DOHH2 (cell line): ENCODE data around the gene FRK.

ENCODE experiments used
- H3F3A ChIP-seq: fragments of 200-600 bp; sonication (generic), shearing (Covaris generic); 2 replicates; pipeline ENCODE4 v1.6.0; 2016; ENCODE audit warnings: antibody characterized with exemption, mild to moderate bottlenecking; ENCODE audit not compliant: control insufficient read depth, insufficient read depth
- H3K27ac ChIP-seq: fragments of 200-600 bp; sonication (generic); 2 replicates; pipeline ENCODE4 v1.5.1; 2014; ENCODE audit warnings: low read depth, mild to moderate bottlenecking, low read length, moderate library complexity
- H3K27me3 ChIP-seq: fragments of 200-600 bp; sonication (generic); 2 replicates; pipeline ENCODE4 v1.6.1; 2014; ENCODE audit warnings: mild to moderate bottlenecking, low read length, mixed read lengths; ENCODE audit not compliant: control insufficient read depth
- H3K36me3 ChIP-seq: fragments of 200-600 bp; sonication (generic); 2 replicates; pipeline ENCODE4 v1.6.1; 2014; ENCODE audit warnings: mild to moderate bottlenecking, low read length, moderate library complexity, mixed read lengths; ENCODE audit not compliant: control insufficient read depth
- H3K4me1 ChIP-seq: fragments of 200-600 bp; sonication (generic); 2 replicates; pipeline ENCODE4 v1.6.1; 2014; ENCODE audit warnings: mild to moderate bottlenecking, low read length, mixed read lengths; ENCODE audit not compliant: control insufficient read depth
- H3K4me2 ChIP-seq: fragments of 200-600 bp; sonication (generic); 2 replicates; pipeline ENCODE4 v1.6.0; 2014; ENCODE audit warnings: mild to moderate bottlenecking, low read length, moderate library complexity
- H3K4me3 ChIP-seq: fragments of 200-600 bp; sonication (generic); 2 replicates; pipeline ENCODE4 v1.5.1; 2014; ENCODE audit warnings: mild to moderate bottlenecking, low read length, mixed read lengths
- H3K79me2 ChIP-seq: fragments of 200-600 bp; sonication (generic); 2 replicates; pipeline ENCODE4 v1.6.1; 2014; ENCODE audit warnings: mild to moderate bottlenecking, low read length, mixed read lengths; ENCODE audit not compliant: control insufficient read depth
- H3K9me2 ChIP-seq: fragments of 200-600 bp; sonication (generic); replicated peaks from 2 replicates; pipeline ENCODE4 v1.6.1; 2014; ENCODE audit warnings: mild to moderate bottlenecking, low read length, mixed read lengths; ENCODE audit not compliant: control insufficient read depth
- H3K9me3 ChIP-seq: fragments of 200-600 bp; sonication (generic); 2 replicates; pipeline ENCODE4 v1.6.1; 2014; ENCODE audit warnings: antibody characterized with exemption, low read length, mixed read lengths; ENCODE audit not compliant: control insufficient read depth, insufficient read depth
- H4K20me1 ChIP-seq: fragments of 200-600 bp; sonication (generic); 2 replicates; pipeline ENCODE4 v1.6.0; 2014; ENCODE audit warnings: low read depth, mild to moderate bottlenecking, antibody characterized with exemption, low read length, moderate library complexity; ENCODE audit not compliant: control insufficient read depth, insufficient read depth
- EZH2phosphoT487 ChIP-seq: fragments of 200-600 bp; sonication (generic); IDR thresholded peaks from 2 replicates; pipeline ENCODE4 v1.6.1; 2017; ENCODE audit warnings: borderline replicate concordance, mild to moderate bottlenecking, antibody characterized with exemption, low read length, moderate library complexity, mixed read lengths
- TF ChIP-seq, protein P1 (sequence below): fragments of 200-600 bp; sonication (generic); IDR thresholded peaks from one replicate; pipeline ENCODE4 v1.5.1; 2014; ENCODE audit warnings: antibody characterized with exemption, mild to moderate bottlenecking, low read depth, low read length; ENCODE audit not compliant: poor library complexity, severe bottlenecking

Gene FRK

DNA sequence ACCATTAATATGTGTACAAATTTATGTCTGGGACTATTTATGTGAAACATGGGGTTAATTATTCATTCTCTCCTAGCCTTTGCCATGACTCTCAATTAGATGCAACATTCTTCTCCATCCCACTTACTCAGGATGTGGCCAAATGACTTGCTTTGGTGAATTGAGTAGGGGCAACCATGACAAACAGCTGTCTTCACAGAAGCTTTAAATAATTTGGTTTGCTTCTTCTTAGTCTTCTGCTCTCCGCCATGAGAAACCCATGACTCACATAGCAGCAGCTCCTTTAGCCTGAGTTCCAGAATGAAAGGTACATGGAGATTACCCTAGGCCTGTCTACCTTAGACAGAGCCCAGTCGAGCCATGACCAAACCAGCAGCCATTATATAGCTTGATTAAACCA, 74.7 kb downstream of the FRK start:
- Histone ChIP-seq H4K20me1 (no peaks in the 10 kb centered on the region), H3K4me3 (no peak overlapping the region), H3F3A (no peaks in the 10 kb centered on the region), H3K9me3 (no peaks in the 10 kb centered on the region), H3K27ac (no peak overlapping the region), H3K79me2 (no peaks in the 10 kb centered on the region), H3K4me2 (no peak overlapping the region), H3K4me1 (no peaks in the 10 kb centered on the region), H3K27me3 (no peaks in the 10 kb centered on the region), H3K36me3 (no peaks in the 10 kb centered on the region), H3K9me2 (no peaks in the 10 kb centered on the region)
- TF ChIP-seq, protein P1, sequence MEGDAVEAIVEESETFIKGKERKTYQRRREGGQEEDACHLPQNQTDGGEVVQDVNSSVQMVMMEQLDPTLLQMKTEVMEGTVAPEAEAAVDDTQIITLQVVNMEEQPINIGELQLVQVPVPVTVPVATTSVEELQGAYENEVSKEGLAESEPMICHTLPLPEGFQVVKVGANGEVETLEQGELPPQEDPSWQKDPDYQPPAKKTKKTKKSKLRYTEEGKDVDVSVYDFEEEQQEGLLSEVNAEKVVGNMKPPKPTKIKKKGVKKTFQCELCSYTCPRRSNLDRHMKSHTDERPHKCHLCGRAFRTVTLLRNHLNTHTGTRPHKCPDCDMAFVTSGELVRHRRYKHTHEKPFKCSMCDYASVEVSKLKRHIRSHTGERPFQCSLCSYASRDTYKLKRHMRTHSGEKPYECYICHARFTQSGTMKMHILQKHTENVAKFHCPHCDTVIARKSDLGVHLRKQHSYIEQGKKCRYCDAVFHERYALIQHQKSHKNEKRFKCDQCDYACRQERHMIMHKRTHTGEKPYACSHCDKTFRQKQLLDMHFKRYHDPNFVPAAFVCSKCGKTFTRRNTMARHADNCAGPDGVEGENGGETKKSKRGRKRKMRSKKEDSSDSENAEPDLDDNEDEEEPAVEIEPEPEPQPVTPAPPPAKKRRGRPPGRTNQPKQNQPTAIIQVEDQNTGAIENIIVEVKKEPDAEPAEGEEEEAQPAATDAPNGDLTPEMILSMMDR = no peak
- no peak for TF ChIP-seq EZH2phosphoT487

- TF ChIP-seq, protein P1 = no peak
- no peak for TF ChIP-seq EZH2phosphoT487
- no peaks in the 10 kb centered on the region for H3K36me3 ChIP-seq
- H3K27me3 ChIP-seq = no peaks in the 10 kb centered on the region
- H3K9me2 ChIP-seq = no peaks in the 10 kb centered on the region
- no peaks in the 10 kb centered on the region for H3F3A ChIP-seq
- no peaks in the 10 kb centered on the region for H3K9me3 ChIP-seq
- H3K79me2 ChIP-seq = no peaks in the 10 kb centered on the region
- H3K27ac ChIP-seq = no peak overlapping the region
- H3K4me2 ChIP-seq = no peak overlapping the region
- H3K4me3 ChIP-seq = no peak overlapping the region
- no peaks in the 10 kb centered on the region for H4K20me1 ChIP-seq
- no peaks in the 10 kb centered on the region for H3K4me1 ChIP-seq
Measured at GRCh38 chr6:115984809-115985208, 75.9 kb downstream of the FRK start.

DNA sequence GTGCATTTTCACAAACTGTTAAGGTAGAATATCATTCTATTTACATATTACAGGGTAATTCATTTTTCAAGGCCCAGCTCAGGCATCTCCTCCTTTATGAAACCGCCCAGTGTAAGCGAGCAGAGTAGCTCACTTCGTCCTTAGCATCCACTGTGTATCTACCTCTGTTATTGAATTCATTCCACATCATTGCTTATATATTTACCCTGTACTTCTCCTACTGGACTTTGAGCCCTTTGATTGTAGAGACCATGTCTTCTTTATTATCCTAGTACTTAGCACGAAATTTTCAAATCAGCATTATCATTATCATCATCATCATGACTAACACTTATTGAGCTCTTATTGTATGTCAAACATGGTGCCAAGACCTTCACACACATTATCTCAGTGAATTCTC, 76.7 kb downstream of the FRK start:
- H3K36me3 ChIP-seq = no peaks in the 10 kb centered on the region
- H3K9me2 ChIP-seq = no peaks in the 10 kb centered on the region
- TF ChIP-seq EZH2phosphoT487 = no peak
- no peak overlapping the region for H3K4me2 ChIP-seq
- H3K27me3 ChIP-seq = no peaks in the 10 kb centered on the region
- no peaks in the 10 kb centered on the region for H4K20me1 ChIP-seq
- H3K4me1 ChIP-seq = no peaks in the 10 kb centered on the region
- H3K27ac ChIP-seq = no peak overlapping the region
- H3F3A ChIP-seq = no peaks in the 10 kb centered on the region
- H3K79me2 ChIP-seq = no peaks in the 10 kb centered on the region
- H3K4me3 ChIP-seq = no peak overlapping the region
- H3K9me3 ChIP-seq = no peaks in the 10 kb centered on the region

GRCh38 chr6:115982453-115982852, 78.2 kb downstream of the FRK start:
- Histone ChIP-seq H3K27ac (no peak overlapping the region), H3K79me2 (no peaks in the 10 kb centered on the region), H3K27me3 (no peaks in the 10 kb centered on the region), H3K9me2 (no peaks in the 10 kb centered on the region), H3K36me3 (no peaks in the 10 kb centered on the region), H3K4me3 (no peak overlapping the region), H3K4me2 (no peak overlapping the region), H3F3A (no peaks in the 10 kb centered on the region), H4K20me1 (no peaks in the 10 kb centered on the region), H3K9me3 (no peaks in the 10 kb centered on the region), H3K4me1 (no peaks in the 10 kb centered on the region)
- no peak for TF ChIP-seq EZH2phosphoT487
- TF ChIP-seq, protein P1 = no peak
